HuH-7 (cell line): ENCODE data around the gene RORB.

Source experiments
- DNase-seq: peaks from one replicate; pipeline ENCODE4 v3.0.0; 2011; ENCODE audit warnings: low spot score

Gene RORB

DNA sequence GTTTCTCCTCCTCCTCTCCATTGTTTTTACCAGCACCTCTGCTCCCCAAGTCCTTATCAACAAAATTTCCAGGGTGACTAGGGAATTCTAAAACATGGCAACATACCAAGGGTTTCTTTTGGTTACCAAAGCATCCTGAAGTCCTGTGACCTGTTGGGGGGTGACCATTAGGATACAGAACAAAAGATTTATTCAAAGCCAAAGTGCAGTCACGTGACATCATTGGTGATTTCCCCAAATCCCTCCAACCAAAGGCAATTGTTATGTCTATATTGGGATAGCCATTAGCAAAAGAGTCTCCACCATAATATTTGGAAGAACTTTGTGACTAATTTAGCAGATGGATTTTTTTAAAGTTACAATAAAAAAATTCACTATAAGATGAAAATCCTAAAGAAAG is 222.2 kb downstream of the RORB start:
- no peak for DNase-seq

DNA sequence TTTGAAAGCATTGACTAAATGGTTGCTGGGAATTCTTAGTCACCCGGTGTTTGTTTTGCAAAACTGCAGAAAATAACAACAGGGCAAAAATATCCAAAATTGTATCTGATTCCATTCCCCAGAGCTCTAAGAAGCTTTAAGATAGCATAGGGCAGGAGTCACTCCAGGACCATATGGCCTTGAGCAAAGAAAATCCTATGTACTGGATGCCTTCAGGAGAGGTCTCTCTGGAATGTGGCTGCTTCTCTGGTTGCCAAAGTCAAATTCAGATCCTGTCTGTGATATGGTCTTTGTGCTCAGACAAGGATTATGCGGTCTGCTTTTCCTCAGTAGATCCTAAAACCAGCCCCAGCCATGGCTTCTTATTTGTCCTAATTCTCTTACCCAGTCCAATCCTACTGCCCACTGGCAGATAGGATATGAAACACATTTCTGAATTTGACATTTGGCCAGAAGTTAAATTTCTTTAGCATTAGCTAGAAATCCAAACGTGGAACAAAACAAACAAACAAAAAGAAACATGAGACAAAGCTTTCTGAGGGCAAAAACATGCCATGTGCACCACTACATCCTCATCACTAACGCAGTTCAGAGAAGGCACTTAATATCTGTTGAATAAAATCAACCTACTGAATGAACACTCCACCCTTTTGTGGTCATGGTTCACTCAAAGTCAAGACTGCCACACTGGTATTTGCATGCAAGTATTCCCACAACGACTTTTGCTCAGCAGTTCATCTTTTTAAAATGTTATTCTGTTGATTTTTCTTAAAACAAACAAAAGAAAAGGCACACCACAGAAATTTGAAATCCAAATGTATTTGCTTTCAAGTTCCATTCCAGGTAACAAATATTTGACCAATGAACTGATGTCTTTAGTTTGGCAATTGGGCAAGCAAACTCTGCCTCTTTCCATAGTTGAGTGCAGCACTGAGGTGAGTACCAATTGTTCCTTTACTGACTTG is 224.8 kb downstream of the RORB start:
- no peak for DNase-seq

GRCh38 chr9:74724317-74724716 is 227.2 kb downstream of the RORB start:
- DNase-seq: no peak

DNA sequence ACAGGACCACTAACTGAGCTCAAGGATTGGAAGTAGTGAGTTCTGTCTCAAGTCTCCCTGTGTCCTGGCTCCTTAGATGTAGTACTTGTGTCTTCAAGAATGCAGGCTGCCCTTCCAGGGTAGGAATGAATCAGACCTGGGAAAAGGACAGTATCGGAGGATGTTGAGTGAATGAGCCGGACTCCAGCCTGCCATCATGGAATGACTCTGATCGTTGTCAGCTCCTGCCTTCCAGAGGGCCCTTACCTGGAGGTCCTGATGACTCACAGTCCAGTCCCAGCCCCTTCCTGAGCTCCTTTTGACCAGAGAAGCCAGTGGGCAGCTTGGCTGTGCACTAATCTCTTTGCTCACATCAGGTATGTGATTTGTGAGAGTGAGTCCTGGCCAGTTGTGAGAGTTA is 229.4 kb downstream of the RORB start:
- no peak for DNase-seq

DNA sequence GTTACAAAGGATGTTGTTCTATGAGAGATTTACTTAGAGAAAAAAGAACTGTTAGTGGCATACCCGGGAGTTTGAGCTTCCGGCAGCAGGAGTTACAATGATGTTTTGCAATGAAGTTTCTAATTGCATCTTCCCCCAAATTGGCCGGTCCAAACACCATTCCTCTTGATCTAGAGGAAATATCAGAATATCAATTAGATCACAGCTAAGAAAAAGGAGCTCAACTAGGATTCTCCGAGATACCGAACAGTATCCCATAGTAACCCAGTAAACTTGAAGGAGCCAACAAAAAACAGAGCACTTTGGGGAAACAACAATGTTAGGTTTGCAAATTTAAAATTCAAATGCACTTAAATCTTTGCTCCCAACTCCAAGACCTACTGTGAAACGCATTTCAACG is 231.0 kb downstream of the RORB start:
- no peak for DNase-seq

DNA sequence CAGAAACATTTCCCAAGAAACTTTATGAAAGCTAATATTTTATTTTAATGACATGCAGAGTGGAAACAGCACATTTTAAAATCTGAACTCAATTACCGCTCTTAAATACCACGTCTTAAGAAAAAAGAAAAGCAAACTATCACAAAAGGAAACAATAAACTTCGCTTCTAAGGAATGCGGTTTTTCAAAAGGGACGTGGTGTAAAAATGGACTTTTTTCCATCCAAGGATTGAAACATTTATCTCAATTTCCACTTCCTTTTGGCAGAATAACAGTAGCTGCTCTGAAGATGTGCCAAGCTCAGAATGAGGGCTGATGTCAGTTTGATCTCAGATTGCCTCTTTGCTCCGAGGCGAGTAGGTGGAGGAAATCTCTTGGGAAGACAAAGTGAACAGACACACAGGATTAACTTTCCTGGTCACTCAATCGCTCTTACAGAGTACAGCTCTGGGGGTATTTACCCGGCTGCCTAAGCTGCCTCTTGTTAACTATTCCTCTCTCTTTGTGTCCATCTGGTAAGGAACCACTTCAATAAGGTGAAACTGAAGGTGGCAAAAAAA is 232.1 kb downstream of the RORB start:
- no peak for DNase-seq

DNA sequence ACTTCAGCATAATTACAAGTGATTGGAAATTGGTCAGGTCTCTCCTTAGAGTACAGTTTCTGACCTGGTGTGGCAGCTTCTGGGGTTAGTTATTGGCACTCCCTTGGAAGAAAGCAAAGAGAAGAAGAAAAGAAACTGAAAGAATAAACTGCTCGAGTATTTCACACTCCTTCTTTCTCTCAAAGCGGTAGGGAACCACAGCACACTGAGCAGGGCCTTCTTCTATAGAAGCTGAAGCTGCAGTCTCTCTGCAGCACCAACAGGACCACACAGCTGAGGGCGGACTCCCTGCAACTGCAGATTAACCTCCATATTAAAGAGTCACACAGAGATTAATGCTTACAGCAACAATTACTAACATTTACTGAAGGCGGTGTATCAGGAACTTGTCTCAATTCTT is 238.6 kb downstream of the RORB start:
- DNase-seq: no peak

- no peak for DNase-seq
Measured at GRCh38 chr9:74736646-74737045, 239.5 kb downstream of the RORB start.

- no peak for DNase-seq
Measured at GRCh38 chr9:74742191-74742790, 245.2 kb downstream of the RORB start.
